PC-3 (cell line): ENCODE data around the gene GSN. TPM values are rescaled to one million over a fixed set of nuclear protein-coding genes. Genes with fewer than 3 reads are reported as not detected.
A peak's percentile ranks its signal among the peaks of the same experiment; 100 is the strongest.

ENCODE experiments used
- ATAC-seq: fragments of 200-7000 bp; cut with Tn5 transposase; 2 replicates; pipeline ENCODE4 v1.9.1; 2020; ENCODE audit warnings: mild to moderate bottlenecking, moderate library complexity
- BruUV-seq: library from RNA; stranded (reverse); fragments of 400-500 nt; replicated peaks from 2 replicates; lab custom pipeline; 2021; lab: Mats Ljungman, UMichigan
- CTCF ChIA-PET: fragments of 300-600 bp; sonication (Branson Sonifier 250); formaldehyde crosslinking; loops from one replicate; lab custom pipeline; 2022; ENCODE audit warnings: antibody characterized with exemption; lab: Charles Lee
- POLR2A ChIA-PET: fragments of 300-600 bp; sonication (Branson Sonifier 250); formaldehyde crosslinking; loops from one replicate; lab custom pipeline; 2022; ENCODE audit warnings: antibody characterized with exemption; ENCODE audit not compliant: unreplicated experiment; lab: Charles Lee
- DNase-seq: peaks from one replicate; pipeline ENCODE4 v3.0.0-alpha.2; 2015
- H2AFZ ChIP-seq: fragments of 300-600 bp; sonication (generic); 2 replicates; pipeline ENCODE4 v1.6.0; 2016; ENCODE audit warnings: antibody characterized with exemption, low read length
- H3F3A ChIP-seq: fragments of 300-600 bp; sonication (generic); one replicate; pipeline ENCODE4 v1.6.0; 2017; ENCODE audit warnings: antibody characterized with exemption, low read length, control low read depth, mild to moderate bottlenecking; ENCODE audit not compliant: unreplicated experiment
- H3K27ac ChIP-seq: fragments of 300-600 bp; sonication (generic); 2 replicates; pipeline ENCODE4 v1.5.1; 2016; ENCODE audit warnings: mild to moderate bottlenecking, low read length
- H3K27me3 ChIP-seq: fragments of 300-600 bp; sonication (generic); 2 replicates; pipeline ENCODE4 v1.6.1; 2016; ENCODE audit warnings: low read length, mixed read lengths
- H3K36me3 ChIP-seq: fragments of 300-600 bp; sonication (generic); 2 replicates; pipeline ENCODE4 v1.6.1; 2016; ENCODE audit warnings: low read depth, mixed run types, low read length, mixed read lengths
- H3K4me1 ChIP-seq: fragments of 300-600 bp; sonication (generic); 2 replicates; pipeline ENCODE4 v1.5.1; 2016; ENCODE audit warnings: low read length; ENCODE audit not compliant: insufficient read depth
- H3K4me2 ChIP-seq: fragments of 300-600 bp; sonication (generic); 2 replicates; pipeline ENCODE4 v1.6.0; 2016; ENCODE audit warnings: low read length
- H3K4me3 ChIP-seq: fragments of 300-600 bp; sonication (generic); 2 replicates; pipeline ENCODE4 v1.5.1; 2016; ENCODE audit warnings: mild to moderate bottlenecking, low read length, mixed read lengths
- H3K79me2 ChIP-seq: fragments of 300-600 bp; sonication (generic); 2 replicates; pipeline ENCODE4 v1.6.1; 2017; ENCODE audit warnings: low read length, mixed read lengths
- H3K9ac ChIP-seq: fragments of 300-600 bp; sonication (generic); 2 replicates; pipeline ENCODE4 v1.6.0; 2016; ENCODE audit warnings: mild to moderate bottlenecking, low read length
- H3K9me2 ChIP-seq: fragments of 300-600 bp; sonication (generic); replicated peaks from 2 replicates; pipeline ENCODE4 v1.6.1; 2016; ENCODE audit warnings: mixed run types, low read length, mixed read lengths
- H3K9me3 ChIP-seq: fragments of 300-600 bp; sonication (generic); 2 replicates; pipeline ENCODE4 v1.6.1; 2016; ENCODE audit warnings: low read length, mixed read lengths
- H4K20me1 ChIP-seq: fragments of 300-600 bp; sonication (generic); 2 replicates; pipeline ENCODE4 v1.6.1; 2016; ENCODE audit warnings: low read length, mixed read lengths
- CTCF ChIP-seq: fragments of 300-600 bp; sonication (generic); conservative IDR thresholded peaks from 2 replicates; pipeline ENCODE4 v1.5.1; 2017; ENCODE audit warnings: antibody characterized with exemption, low read depth, mild to moderate bottlenecking, low read length
- EZH2 ChIP-seq: fragments of 300-600 bp; sonication (generic); IDR thresholded peaks from one replicate; pipeline ENCODE4 v1.6.1; 2017; ENCODE audit warnings: antibody characterized with exemption, mild to moderate bottlenecking, low read length; ENCODE audit not compliant: unreplicated experiment
- EZH2phosphoT487 ChIP-seq: fragments of 300-600 bp; sonication (generic); IDR thresholded peaks from 2 replicates; pipeline ENCODE4 v1.6.1; 2018; ENCODE audit warnings: mild to moderate bottlenecking, antibody characterized with exemption, low read length, borderline replicate concordance
- intact Hi-C: fragments of 100-400 bp; cut with micrococcal nuclease; formaldehyde crosslinking; loops from 2 replicates; pipeline ENCODE4 v1.9.0; 2023
- total RNA-seq: library from RNA; depleted of rRNA; stranded (reverse); fragments of >200 nt; gene quantifications from 2 replicates; pipeline ENCODE4 v1.2.3, GENCODE V29; 2014

GSN gene
- total RNA-seq, 1 experiment from 2014 or later: 36.5 TPM

- Histone ChIP-seq H3K36me3 (no peaks in the 10 kb centered on the region), H2AFZ (peak overlapping the region; percentile 52; the same call in 1 of the 2 replicates), H3F3A (no peaks in the 10 kb centered on the region), H3K27me3 (no peaks in the 10 kb centered on the region), H3K79me2 (no peaks in the 10 kb centered on the region), H3K4me2 (peak overlapping the region; percentile 56; the same call in 1 of the 2 replicates), H3K9ac (peak overlapping the region; percentile 10; the same call in 1 of the 2 replicates), H3K9me3 (no peaks in the 10 kb centered on the region), H3K9me2 (no peaks in the 10 kb centered on the region), H3K4me3 (no peak overlapping the region), H3K27ac (peak overlapping the region; percentile 88), H4K20me1 (no peaks in the 10 kb centered on the region), H3K4me1 (peaks cover 22% of the 10 kb centered on the region)
- intact Hi-C loops: no loop called here
- POLR2A ChIA-PET: interaction anchor here (0.7 kb wide), 1 partner anchor 34 kb away, joined by 4 read pairs; the partner anchor contains the start of gene GSN
- peak; percentile 77 for DNase-seq
- ATAC-seq: peak; percentile 91
- CTCF ChIA-PET: no interaction called here
- BruUV-seq: no TSS peak
- TF ChIP-seq CTCF: no peak
- TF ChIP-seq EZH2phosphoT487: no peak
- no peak for TF ChIP-seq EZH2
Measured at GRCh38 chr9:121233906-121234831, 33.8 kb upstream of the GSN start.

GRCh38 chr9:121234832-121235161 lies 33.2 kb upstream of the GSN start:
- Histone ChIP-seq H3K36me3 (no peaks in the 10 kb centered on the region), H4K20me1 (no peaks in the 10 kb centered on the region), H3K9me2 (no peaks in the 10 kb centered on the region), H3K4me2 (peak overlapping the region; percentile 56), H2AFZ (no peak overlapping the region), H3K27me3 (no peaks in the 10 kb centered on the region), H3F3A (no peaks in the 10 kb centered on the region), H3K4me3 (no peak overlapping the region), H3K4me1 (peaks cover 22% of the 10 kb centered on the region), H3K9me3 (no peaks in the 10 kb centered on the region), H3K9ac (peak overlapping the region; percentile 30; the same call in 1 of the 2 replicates), H3K27ac (peak overlapping the region; percentile 88), H3K79me2 (no peaks in the 10 kb centered on the region)
- no TSS peak for BruUV-seq
- DNase-seq: no peak
- ATAC-seq: no peak; the same call in 1 of the 2 replicates
- TF ChIP-seq EZH2phosphoT487 (no peak), EZH2 (no peak), CTCF (no peak)
- ChIA-PET CTCF (no interaction called here), POLR2A (interaction anchor here (0.7 kb wide), 1 partner anchor 33 kb away, joined by 4 read pairs; the partner anchor contains the start of gene GSN)
- intact Hi-C loops: no loop called here
